HG03565 (cell line): ENCODE data around the gene TIPIN.
A peak's percentile ranks its signal among the peaks of the same experiment; 100 is the strongest.
"Not testable (repeated sequence)": the region's sequence is repeated elsewhere in the genome, so short reads cannot be mapped to it uniquely, and the experiment has no call there.

Source experiments
- ATAC-seq: cut with Tn5 transposase; IDR thresholded peaks from one replicate; pipeline ENCODE4 v1.9.1; 2021; ENCODE audit warnings: mild to moderate bottlenecking, moderate library complexity; ENCODE audit not compliant: unreplicated experiment

TIPIN gene

GRCh38 chr15:66386204-66387123, 30.0 kb upstream of the TIPIN start, which contains the start of gene MAP2K1:
Gene MAP2K1 (plus strand): TSS chr15:66386912. CDS start chr15:66387348, 436 bp downstream.
- ATAC-seq, result peak; percentile 75

DNA sequence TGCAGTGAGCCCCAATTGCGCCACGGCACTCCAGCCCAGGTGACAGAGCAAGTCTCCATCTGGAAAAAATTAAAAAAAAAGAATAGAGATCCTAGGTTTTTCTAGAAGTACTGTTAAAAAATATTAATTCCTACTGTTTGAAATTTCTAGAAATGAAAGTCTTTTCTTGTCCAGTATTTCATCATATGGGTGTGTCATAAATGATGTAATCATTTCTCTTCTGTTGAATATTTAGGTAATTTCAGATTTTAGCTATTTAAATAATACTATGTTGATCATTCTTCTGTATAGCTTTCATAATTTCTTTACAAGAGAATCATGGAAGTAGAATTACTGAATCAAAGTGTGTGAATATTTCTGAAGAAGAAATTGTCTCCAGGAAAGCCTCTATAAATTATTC, 24.9 kb upstream of the TIPIN start:
- ATAC-seq, result not testable (repeated sequence)

- no peak for ATAC-seq
These were observed 22.4 kb upstream of the TIPIN start for GRCh38 chr15:66378814-66379430.

GRCh38 chr15:66374179-66374578, 17.7 kb upstream of the TIPIN start:
- ATAC-seq, result no peak

DNA sequence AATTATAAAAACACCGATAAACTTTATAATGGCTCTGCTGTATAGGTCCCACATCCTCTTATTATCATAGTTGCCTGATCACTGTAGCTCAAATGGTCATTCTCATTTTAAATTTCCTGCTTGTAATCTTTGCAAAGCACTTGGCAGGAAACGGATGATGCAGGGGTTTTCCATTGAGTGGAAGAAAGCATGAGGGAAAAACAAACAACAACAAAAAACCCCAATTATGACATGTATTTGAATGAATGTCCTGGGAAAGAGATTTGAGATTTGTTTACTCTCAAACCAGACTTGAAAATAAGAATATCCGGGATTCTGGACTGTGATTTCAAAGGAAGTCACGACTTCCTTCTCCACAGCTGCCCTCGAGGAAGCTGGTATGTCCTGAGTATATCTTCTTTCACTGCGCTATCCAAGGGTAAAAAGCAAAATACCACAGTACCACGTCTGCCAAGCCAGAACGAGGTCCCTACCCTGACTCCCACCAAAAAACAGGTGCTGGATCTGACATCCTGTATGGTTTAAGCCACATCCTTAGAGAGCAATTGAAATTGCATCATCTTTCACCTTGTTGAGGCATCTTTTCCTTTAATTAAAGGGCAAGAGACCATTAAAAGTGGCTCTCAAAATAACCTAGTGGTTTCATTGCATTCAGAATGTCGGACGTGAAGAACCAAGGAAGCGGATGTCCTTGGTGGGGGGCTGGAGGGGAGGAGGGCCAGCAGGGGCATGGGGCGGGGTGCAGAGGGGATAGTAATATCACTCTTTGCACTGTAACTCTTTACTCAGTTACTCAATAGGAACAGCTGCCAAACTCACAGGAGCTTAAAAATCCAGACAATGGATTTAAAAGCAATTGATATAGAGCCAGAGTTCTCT, 13.5 kb upstream of the TIPIN start:
- no peak for ATAC-seq

GRCh38 chr15:66364944-66365528, 8.6 kb upstream of the TIPIN start:
- no peak for ATAC-seq

DNA sequence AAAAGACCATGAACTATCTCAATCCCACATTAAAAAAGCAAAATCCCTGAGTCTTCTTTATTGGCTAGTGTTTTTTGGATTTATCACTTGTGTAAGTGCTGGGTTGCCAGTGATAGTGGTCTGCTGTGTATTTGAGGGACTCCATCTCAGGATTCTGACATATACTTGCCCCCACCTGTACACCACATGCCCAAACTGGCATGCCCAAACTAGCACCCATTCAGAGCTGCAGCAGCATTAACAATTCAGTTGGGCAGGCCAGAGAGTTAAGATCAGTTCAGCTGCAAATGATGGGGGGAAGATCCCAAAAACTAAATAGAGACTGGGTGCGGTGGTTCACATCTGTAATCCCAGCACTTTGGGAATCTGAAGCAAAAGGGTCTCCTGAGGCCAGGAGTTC, 6.3 kb upstream of the TIPIN start:
- no peak for ATAC-seq

DNA sequence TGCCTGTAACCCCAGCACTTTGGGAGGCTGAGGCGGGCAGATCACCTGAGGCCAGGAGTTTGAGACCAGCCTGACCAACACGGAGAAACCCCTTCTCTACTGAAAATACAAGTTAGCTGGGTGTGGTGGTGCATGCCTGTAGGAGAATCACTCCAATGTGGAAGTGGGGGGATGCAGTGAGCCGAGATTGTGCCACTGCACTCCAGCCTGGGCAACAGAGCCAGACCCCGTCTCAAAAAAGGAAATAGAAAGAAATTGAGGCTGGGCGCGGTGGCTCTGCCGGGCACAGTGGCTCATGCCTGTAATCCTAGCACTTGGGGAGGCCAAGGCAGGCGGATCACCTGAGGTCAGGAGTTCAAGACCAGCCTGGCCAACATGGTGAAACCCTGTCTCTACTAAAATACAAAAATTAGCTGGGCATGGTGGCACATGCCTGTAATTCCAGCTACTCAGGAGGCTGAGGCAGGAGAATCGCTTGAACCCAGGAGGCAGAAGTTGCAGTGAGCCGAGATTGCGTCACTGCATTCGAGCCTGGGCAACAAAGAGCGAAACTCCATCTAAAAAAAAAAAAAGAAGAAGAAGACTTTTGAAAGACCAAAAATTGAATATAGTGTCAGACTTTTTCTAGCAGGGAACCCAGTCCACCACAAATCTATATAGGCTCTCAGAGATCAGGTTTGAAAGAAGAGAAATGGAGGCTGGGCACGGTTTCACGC, 5.4 kb upstream of the TIPIN start:
- not testable (repeated sequence) for ATAC-seq

DNA sequence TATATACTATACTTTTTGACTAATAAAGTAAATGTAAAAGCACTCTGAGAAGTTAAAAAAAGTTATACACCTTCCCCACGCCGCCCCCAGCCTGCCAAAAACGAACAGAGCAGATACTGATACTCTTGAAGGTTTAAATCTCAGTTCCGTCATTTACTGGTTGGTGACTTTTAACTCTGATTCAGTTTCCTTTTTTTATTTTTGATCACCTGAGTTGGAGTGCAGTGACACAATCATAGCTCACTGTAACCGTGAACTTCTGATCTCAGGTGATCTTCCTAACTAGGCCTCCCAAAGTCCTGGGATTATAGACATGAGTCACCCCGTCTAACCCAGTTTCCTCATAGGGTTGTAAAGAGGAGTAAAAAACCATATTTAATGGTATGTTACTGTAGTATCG, 3.3 kb upstream of the TIPIN start:
- ATAC-seq, result no peak

GRCh38 chr15:66356077-66356358, 467 bp downstream of the TIPIN start:
- ATAC-seq, result no peak

DNA sequence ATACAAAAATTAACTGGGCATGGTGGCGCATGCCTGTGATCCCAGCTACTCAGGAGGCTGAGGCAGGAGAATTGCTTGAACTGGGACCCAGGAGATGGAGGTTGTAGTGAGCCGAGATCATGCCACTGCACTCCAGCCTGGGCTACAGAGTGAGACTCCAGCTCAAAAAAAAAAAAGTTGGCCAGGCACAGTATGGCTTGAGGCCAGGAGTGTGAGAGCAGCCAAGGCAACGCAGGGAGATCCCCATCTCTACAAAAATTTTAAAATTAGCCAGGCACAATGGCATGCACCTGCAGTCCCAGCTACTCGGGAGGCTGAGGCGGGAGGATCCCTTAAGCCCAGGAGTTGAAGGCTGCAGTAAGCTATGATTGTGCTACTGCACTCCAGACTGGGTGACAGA, 8.0 kb downstream of the TIPIN start:
- not testable (repeated sequence) for ATAC-seq

DNA sequence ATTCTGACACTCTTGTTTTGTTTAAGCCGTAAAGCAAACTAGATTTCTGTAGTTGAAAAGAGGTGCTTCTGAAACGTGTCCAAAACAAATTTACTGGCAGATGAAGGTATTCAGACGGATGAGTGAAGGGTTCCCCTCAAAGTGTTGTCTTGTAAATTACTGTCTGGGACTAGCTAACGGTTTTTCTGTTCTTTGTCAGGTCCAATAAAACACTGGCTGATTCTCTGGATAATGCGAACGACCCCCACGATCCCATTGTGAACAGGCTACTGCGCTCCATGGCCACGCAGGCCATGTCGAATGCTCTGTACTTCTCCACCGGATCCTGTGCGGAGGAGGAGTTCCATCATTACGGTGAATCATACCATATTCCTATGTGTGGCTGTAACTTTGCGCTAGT, 27.7 kb downstream of the TIPIN start:
- ATAC-seq, result no peak

DNA sequence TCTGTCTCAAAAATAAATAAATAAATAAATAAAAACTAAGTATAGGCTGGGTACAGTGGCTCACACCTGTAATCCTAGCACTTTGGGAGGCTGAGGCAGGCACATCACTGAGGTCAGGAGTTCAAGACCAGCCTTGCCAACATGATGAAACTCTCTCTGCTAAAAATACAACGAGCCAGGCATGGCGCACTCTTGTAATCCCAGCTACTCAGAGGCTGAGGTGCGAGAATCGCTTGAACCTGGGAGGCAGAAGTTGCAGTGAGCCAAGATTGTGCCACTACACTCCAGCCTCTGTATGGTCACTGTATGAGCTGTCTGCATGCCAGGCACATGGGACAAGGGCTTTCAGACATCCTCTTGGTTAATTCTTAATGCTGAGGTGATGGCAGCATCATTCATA, 28.7 kb downstream of the TIPIN start:
- no peak for ATAC-seq

DNA sequence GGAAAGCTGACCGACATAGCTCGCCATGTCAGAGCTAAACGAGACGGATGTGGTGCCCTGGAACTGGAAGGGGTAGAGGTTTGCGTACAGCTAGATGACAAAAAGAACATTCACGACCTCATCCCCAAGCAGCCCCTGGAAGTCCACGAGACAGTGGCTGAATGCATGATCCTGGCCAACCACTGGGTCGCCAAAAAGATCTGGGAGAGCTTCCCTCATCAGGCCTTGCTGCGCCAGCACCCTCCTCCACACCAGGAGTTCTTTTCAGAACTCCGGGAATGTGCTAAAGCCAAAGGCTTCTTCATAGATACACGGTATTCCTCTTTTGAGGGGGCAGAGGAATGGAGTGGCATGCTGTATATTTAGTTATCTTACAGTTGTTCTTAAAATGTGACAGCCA, 30.4 kb downstream of the TIPIN start:
- ATAC-seq, result no peak

DNA sequence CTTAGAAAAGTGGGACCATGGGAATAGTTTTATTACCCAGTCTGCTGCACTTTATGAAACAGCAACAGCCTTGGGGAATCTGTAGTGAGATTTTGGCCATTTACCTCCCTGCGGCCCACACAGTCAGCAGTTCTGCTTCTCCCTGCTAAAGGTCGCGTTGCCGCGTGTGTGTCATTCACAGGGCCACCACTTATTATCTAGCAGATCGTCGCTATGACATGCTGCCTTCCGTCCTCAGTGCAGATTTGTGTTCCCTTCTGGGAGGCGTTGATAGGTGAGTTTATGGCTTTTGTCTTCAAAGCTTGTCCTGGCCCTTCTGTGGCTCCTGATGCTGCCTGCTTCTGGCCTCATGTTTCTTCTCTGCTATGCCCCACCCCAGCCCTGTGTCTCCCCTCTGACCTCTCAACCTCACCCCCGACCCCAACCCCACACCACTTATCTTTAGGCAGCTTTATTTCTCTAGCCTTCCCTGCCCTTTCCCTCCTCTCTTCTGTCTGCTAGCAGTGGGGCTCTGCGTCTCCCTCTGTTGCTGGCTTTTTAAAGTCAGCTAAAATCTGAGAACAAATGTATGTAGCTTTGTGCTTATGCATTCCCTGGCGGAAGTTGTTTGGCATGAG, 33.1 kb downstream of the TIPIN start:
- ATAC-seq, result no peak

DNA sequence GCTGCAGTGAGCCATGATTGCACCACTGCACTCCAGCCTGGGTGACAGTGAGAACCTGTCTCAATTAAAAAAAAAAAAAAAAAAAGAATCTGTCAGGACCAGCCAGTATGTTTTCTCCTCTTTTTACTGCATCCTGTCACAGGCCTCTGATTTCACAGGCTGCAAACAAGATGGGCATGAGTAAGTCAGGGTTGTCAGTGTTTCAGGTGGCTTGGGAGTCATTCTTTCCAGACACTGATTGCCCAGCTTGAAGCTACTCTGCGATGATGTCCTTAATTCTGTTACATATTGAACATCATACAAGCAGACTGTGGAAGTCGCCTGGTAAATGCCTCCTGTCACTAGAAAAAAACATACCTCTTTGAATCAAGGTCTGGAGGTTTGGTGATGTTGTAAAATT, 44.3 kb downstream of the TIPIN start:
- no peak for ATAC-seq

GRCh38 chr15:66310786-66311185, 45.7 kb downstream of the TIPIN start:
- ATAC-seq, result no peak

DNA sequence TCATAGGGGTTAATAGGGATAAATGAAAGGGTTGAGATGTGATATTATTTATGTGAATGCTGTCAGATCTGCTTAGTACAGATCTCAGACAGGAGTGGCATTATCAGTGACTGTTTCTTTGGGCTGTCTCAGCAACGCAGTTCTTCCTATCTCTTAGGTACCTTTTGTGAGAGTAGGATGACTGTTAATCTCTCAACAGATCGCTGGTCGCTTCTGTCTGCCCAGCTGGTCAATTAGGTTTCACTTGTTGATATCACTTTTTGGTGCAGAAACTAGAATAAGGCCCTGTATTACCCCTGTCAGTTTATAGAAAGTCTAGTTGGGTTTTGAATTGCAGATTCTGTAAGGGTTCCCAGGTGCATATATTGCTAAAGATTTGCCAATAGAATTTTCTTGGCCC, 46.7 kb downstream of the TIPIN start:
- ATAC-seq, result no peak

DNA sequence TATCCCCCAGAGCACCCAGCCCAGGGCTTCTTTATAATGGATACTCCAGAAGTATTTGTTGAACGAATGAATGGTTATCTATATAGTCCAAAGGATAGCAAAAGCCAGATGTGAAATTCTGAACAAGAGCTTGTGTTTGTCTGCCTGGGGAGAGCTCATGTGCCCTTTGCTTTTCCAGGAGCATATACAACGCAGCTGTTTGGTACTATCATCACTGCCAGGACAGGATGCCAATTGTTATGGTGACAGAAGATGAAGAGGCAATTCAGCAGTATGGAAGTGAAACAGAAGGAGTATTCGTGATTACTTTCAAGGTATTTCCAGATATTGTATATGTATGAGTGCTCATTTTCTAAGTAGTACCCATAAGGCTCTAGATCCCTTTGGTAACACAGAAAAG, 48.0 kb downstream of the TIPIN start:
- ATAC-seq, result no peak

GRCh38 chr15:66306381-66306780, 50.1 kb downstream of the TIPIN start:
- no peak for ATAC-seq
